Upper lobe of right lung (tissue), 1 donor: Measurements from ENCODE around the gene LCN10. TPM values are rescaled to one million over a fixed set of nuclear protein-coding genes. Genes with fewer than 3 reads are reported as not detected.

Experiments
- ATAC-seq: fragments of 200-7000 bp; cut with Tn5 transposase; one replicate; pipeline ENCODE4 v1.9.1; 2020; ENCODE audit warnings: mild to moderate bottlenecking, moderate library complexity
- DNase-seq: peaks from one replicate; pipeline ENCODE4 v3.0.0-alpha.2; 2020
- H3K27ac ChIP-seq: fragments of 200-600 bp; one replicate; pipeline ENCODE4 v1.8.0; 2022
- H3K27me3 ChIP-seq: fragments of 200-600 bp; one replicate; pipeline ENCODE4 v1.8.0; 2022; ENCODE audit warnings: mild to moderate bottlenecking
- H3K36me3 ChIP-seq: fragments of 200-600 bp; one replicate; pipeline ENCODE4 v1.8.0; 2022
- H3K4me1 ChIP-seq: fragments of 200-600 bp; one replicate; pipeline ENCODE4 v1.8.0; 2022
- H3K4me3 ChIP-seq: fragments of 200-600 bp; one replicate; pipeline ENCODE4 v1.8.0; 2022; ENCODE audit warnings: mild to moderate bottlenecking
- H3K9me3 ChIP-seq: fragments of 200-600 bp; one replicate; pipeline ENCODE4 v1.8.0; 2022
- CTCF ChIP-seq: fragments of 200-600 bp; IDR thresholded peaks from one replicate; pipeline ENCODE4 v1.8.0; 2022; ENCODE audit warnings: antibody characterized with exemption
- intact Hi-C: fragments of 100-400 bp; cut with DNase I; formaldehyde crosslinking; loops from one replicate; pipeline ENCODE4 v1.11.0; 2022
- total RNA-seq: library from RNA; stranded (reverse); fragmentation: NEBNext Ultra II Directional; extraction: Animal tissue kit (Norgen Biotek cat#: 25700); gene quantifications from one replicate; pipeline ENCODE4 v1.2.1, GENCODE V29; 2021
- donor health status: DM: no; HTN: yes; CAD: no; lungs with severe emphysema.

Gene LCN10
- total RNA-seq, 1 donor from 2014 or later: 11.2 TPM

GRCh38 chr9:136733611-136734010, 9.1 kb downstream of the LCN10 start:
- Histone ChIP-seq H3K27me3 (no peaks in the 10 kb centered on the region), H3K4me1 (no peaks in the 10 kb centered on the region), H3K9me3 (no peaks in the 10 kb centered on the region), H3K27ac (no peak overlapping the region), H3K4me3 (no peak overlapping the region), H3K36me3 (no peaks in the 10 kb centered on the region)
- intact Hi-C loops: no loop called here
- ATAC-seq (no peak), DNase-seq (no peak)
- no peak for TF ChIP-seq CTCF

GRCh38 chr9:136732444-136733178, 10.1 kb downstream of the LCN10 start:
- H3K4me1 ChIP-seq: no peaks in the 10 kb centered on the region
- TF ChIP-seq CTCF: no peak
- H3K4me3 ChIP-seq: no peak overlapping the region
- intact Hi-C loops: no loop called here
- no peaks in the 10 kb centered on the region for H3K36me3 ChIP-seq
- no peaks in the 10 kb centered on the region for H3K27me3 ChIP-seq
- DNase-seq (no peak), ATAC-seq (no peak)
- no peak overlapping the region for H3K27ac ChIP-seq
- H3K9me3 ChIP-seq: no peaks in the 10 kb centered on the region

- no peak for DNase-seq
- no peak for TF ChIP-seq CTCF
- no peaks in the 10 kb centered on the region for H3K9me3 ChIP-seq
- H3K27me3 ChIP-seq: no peaks in the 10 kb centered on the region
- peaks cover 21% of the 10 kb centered on the region for H3K4me1 ChIP-seq
- H3K4me3 ChIP-seq: no peak overlapping the region
- intact Hi-C loops: no loop called here
- no peak overlapping the region for H3K27ac ChIP-seq
- H3K36me3 ChIP-seq: peaks cover 19% of the 10 kb centered on the region
- ATAC-seq: no peak
Measured at GRCh38 chr9:136729926-136730325, 12.8 kb downstream of the LCN10 start.

DNA sequence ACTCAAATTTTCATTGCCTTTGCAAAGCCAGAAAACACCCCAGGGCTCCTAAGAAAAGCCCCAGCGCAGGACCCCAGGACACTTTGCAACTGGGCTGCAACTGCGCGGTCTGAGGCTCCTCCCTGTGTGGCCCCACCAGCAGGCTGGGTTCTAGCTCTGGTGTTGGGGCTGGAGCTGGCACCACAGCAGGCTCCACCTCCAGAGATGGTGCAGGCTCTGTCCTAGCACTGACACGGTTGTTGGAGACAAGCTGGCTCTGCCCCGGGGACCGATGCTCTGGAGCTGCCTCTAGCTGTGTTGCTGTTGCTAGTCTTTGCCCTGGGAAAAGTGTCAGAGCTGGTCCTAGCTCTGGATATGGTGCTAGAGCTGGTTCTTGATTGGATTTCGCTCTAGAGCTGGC, 13.6 kb downstream of the LCN10 start:
- intact Hi-C loops: no loop called here
- H3K9me3 ChIP-seq: no peaks in the 10 kb centered on the region
- peaks cover 27% of the 10 kb centered on the region for H3K36me3 ChIP-seq
- TF ChIP-seq CTCF: no peak
- peak overlapping the region; percentile 83 for H3K4me3 ChIP-seq
- ATAC-seq: no peak
- H3K4me1 ChIP-seq: peaks cover 27% of the 10 kb centered on the region
- H3K27me3 ChIP-seq: no peaks in the 10 kb centered on the region
- DNase-seq: no peak
- H3K27ac ChIP-seq: no peak overlapping the region

- Histone ChIP-seq H3K27ac (peak overlapping the region; percentile 60), H3K27me3 (no peaks in the 10 kb centered on the region), H3K9me3 (no peaks in the 10 kb centered on the region), H3K36me3 (peaks cover 32% of the 10 kb centered on the region), H3K4me1 (peaks cover 30% of the 10 kb centered on the region), H3K4me3 (peak overlapping the region; percentile 83)
- no peak for TF ChIP-seq CTCF
- DNase-seq: no peak
- peak; percentile 40 for ATAC-seq
- intact Hi-C loops: no loop called here
Measured at GRCh38 chr9:136728548-136729123, 14.1 kb downstream of the LCN10 start.
